Measurements from ENCODE around the gene ROBO1. TPM values are rescaled to one million over a fixed set of nuclear protein-coding genes. Genes with fewer than 3 reads are reported as not detected.

ROBO1 gene
- total RNA-seq, 4 donors from 2014 or later: 12.3 to 112 (median 27.1) TPM

DNA sequence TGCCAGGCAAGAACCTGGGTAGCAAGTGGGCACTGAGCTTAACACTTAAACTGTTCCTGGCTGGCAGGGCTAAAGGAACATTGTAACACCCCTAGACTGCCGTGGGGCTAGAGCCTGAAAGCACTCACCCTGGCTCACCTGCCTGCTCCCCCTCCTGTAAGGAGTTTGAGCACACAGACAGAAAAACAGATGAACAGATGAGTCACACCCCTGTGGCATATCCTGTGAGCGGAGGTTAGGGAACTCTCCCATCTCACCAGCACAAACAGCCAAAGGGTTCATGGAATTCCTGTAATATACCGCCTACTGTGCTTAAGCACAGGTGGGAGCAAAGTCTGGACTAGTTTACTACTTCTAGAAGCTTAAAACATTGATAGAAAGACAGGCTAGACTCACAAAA is 300.1 kb downstream of the ROBO1 start:
- intact Hi-C loops (cut with DNase I; ENCODE audit: low total_unique reads): no loop called here
- no peak for TF ChIP-seq POLR2A (IDR thresholded peaks at IDR 0.05)
- TF ChIP-seq, protein P1, sequence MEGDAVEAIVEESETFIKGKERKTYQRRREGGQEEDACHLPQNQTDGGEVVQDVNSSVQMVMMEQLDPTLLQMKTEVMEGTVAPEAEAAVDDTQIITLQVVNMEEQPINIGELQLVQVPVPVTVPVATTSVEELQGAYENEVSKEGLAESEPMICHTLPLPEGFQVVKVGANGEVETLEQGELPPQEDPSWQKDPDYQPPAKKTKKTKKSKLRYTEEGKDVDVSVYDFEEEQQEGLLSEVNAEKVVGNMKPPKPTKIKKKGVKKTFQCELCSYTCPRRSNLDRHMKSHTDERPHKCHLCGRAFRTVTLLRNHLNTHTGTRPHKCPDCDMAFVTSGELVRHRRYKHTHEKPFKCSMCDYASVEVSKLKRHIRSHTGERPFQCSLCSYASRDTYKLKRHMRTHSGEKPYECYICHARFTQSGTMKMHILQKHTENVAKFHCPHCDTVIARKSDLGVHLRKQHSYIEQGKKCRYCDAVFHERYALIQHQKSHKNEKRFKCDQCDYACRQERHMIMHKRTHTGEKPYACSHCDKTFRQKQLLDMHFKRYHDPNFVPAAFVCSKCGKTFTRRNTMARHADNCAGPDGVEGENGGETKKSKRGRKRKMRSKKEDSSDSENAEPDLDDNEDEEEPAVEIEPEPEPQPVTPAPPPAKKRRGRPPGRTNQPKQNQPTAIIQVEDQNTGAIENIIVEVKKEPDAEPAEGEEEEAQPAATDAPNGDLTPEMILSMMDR (IDR thresholded peaks at IDR 0.05): no peak

DNA sequence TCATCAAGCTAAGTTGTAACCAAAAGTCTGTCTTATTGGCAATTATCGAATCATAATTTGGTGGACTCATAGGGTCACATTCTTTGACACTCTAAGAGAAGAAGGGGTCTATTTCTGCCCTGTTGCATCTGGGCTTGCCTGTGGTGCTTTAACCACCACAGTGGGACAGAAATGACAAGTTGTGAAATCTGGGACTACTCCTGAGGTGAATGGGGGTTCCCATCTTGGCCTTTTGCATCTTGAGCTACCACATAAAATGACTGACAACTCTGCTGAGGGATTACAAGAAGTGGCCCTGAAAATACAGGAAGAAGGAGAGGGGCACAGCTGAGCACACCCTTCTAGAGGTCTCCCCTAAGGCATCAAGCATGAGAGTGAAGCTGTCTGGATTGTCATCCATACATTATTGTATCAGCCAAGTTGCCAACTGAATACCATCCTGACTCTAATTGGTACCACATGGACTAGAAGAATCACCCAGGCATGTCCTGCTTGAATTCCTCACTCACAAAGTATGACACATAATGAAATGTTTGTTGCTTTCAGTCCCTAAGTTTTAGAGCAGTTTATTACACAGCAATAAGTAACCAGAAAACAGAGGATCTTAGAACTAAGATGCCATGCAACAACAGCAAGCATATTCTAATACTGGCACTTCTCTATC is 306.5 kb downstream of the ROBO1 start:
- Histone ChIP-seq H3K4me3 (no peak overlapping the region), H3K4me1 (no peaks in the 10 kb centered on the region), H3K27ac (no peak overlapping the region), H3K9me3 (no peaks in the 10 kb centered on the region), H3K36me3 (no peaks in the 10 kb centered on the region), H3K27me3 (no peaks in the 10 kb centered on the region)
- intact Hi-C loops (cut with DNase I; ENCODE audit: low total_unique reads): no loop called here
- DNase-seq: no peak
- TF ChIP-seq POLR2A (IDR thresholded peaks at IDR 0.05): no peak
- TF ChIP-seq, protein P1 (IDR thresholded peaks at IDR 0.05): no peak

More for the DNA sequence above, 300.1 kb downstream of the ROBO1 start:
- DNase-seq: no peak
- Histone ChIP-seq H3K9me3 (no peaks in the 10 kb centered on the region), H3K27ac (no peak overlapping the region), H3K4me1 (no peaks in the 10 kb centered on the region), H3K36me3 (no peaks in the 10 kb centered on the region), H3K4me3 (no peak overlapping the region), H3K27me3 (no peaks in the 10 kb centered on the region)

DNA sequence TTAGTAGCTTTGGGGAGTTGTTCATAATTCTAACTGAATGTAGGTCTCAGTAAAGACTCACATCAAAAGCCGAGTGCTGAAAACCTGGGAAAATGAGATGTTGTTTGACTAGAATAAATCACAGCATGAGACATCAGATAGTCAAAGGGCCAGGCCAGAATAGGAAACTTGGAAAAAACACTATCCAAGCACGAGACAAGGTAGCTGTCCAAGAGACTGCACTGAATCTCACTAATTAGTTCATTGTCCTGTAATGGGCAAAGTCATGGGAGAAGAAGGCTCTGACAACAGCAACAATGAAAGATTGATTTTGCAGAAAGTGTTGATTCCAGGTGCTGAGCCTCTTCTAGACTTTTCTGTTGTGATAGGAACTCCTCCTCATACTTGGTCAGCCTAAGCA is 314.2 kb downstream of the ROBO1 start:
- DNase-seq: no peak
- Histone ChIP-seq H3K27ac (no peak overlapping the region), H3K9me3 (no peaks in the 10 kb centered on the region), H3K36me3 (no peaks in the 10 kb centered on the region), H3K4me3 (no peak overlapping the region), H3K27me3 (no peaks in the 10 kb centered on the region), H3K4me1 (no peaks in the 10 kb centered on the region)
- intact Hi-C loops (cut with DNase I; ENCODE audit: low total_unique reads): no loop called here
- TF ChIP-seq, protein P1 (IDR thresholded peaks at IDR 0.05): no peak
- no peak for TF ChIP-seq POLR2A (IDR thresholded peaks at IDR 0.05)

DNA sequence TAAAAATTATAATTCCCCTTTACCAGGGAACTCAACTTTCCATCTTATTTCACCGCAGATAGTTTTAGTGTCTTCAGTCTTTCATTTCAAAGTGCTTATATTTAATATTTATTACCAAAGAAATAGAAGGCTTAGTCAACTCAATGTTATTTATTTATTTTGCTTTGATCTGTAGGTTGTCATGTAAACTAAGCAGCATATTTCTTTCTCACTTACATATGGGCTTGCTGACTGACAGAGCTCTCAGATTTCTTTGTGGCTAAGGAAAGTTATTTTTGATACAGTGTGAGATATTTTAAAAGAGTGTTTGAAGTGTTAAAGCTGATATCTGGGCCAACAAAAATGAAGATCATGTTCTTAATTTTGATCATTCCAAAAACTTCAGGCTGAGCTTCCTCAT is 331.4 kb downstream of the ROBO1 start:
- H3K9me3 ChIP-seq: no peaks in the 10 kb centered on the region
- no peaks in the 10 kb centered on the region for H3K27me3 ChIP-seq
- no peak overlapping the region for H3K27ac ChIP-seq
- no peaks in the 10 kb centered on the region for H3K36me3 ChIP-seq
- H3K4me1 ChIP-seq: no peaks in the 10 kb centered on the region
- no peak overlapping the region for H3K4me3 ChIP-seq
- intact Hi-C loops (cut with DNase I; ENCODE audit: low total_unique reads): no loop called here
- TF ChIP-seq, protein P1 (IDR thresholded peaks at IDR 0.05): no peak
- no peak for TF ChIP-seq POLR2A (IDR thresholded peaks at IDR 0.05)
- DNase-seq: no peak

DNA sequence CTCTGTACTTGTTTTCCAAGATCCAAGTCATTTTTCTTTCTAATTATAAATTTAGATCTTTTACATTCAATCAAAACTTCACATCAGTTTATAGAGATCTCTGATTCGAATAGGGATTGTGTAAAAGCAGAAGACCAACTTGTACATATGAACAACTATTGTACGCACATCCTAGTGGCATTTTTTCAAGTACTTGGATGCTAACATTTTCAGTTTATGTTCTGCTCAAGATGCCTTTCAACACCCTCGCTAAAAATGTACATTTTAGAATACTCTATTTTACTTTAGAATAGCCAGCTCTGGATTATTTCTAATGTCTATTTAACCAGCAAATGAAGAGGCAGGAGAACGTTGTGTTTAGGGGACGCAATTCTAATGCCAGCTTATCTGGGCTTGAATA is 340.7 kb downstream of the ROBO1 start:
- Histone ChIP-seq H3K4me3 (no peak overlapping the region), H3K27me3 (no peaks in the 10 kb centered on the region), H3K4me1 (no peaks in the 10 kb centered on the region), H3K9me3 (no peaks in the 10 kb centered on the region), H3K27ac (no peak overlapping the region), H3K36me3 (no peaks in the 10 kb centered on the region)
- TF ChIP-seq, protein P1 (IDR thresholded peaks at IDR 0.05): no peak
- no peak for TF ChIP-seq POLR2A (IDR thresholded peaks at IDR 0.05)
- intact Hi-C loops (cut with DNase I; ENCODE audit: low total_unique reads): no loop called here
- no peak for DNase-seq
